SK-N-MC (cell line): ENCODE measurements around the gene TRIM67.
"Not testable (repeated sequence)": the region's sequence is repeated elsewhere in the genome, so short reads cannot be mapped to it uniquely, and the experiment has no call there.

Source experiments
- DNase-seq: peaks from one replicate; pipeline ENCODE4 v3.0.0-alpha.2; 2011; ENCODE audit warnings: low read depth, low spot score
- H3K27ac ChIP-seq: fragments of 200-600 bp; sonication (generic); 2 replicates; pipeline ENCODE4 v1.5.1; 2016; ENCODE audit warnings: mixed run types
- H3K36me3 ChIP-seq: fragments of 200-600 bp; sonication (generic); 2 replicates; pipeline ENCODE4 v1.6.1; 2017; ENCODE audit warnings: antibody characterized with exemption, low read length, mixed read lengths; ENCODE audit not compliant: insufficient read depth
- H3K4me3 ChIP-seq: fragments of 200-600 bp; sonication (generic); 2 replicates; pipeline ENCODE4 v1.5.1; 2016
- H3K9ac ChIP-seq: fragments of 200-600 bp; sonication (generic); 2 replicates; pipeline ENCODE4 v1.8.0; 2017; ENCODE audit warnings: mixed run types, mixed read lengths; ENCODE audit not compliant: insufficient read length
- H3K9me3 ChIP-seq: fragments of 200-600 bp; sonication (generic); 2 replicates; pipeline ENCODE4 v1.6.1; 2017; ENCODE audit warnings: low read depth, mild to moderate bottlenecking, antibody characterized with exemption, low read length, moderate library complexity, mixed read lengths
- EZH2 ChIP-seq: fragments of 200-600 bp; sonication (generic); IDR thresholded peaks from one replicate; pipeline ENCODE4 v1.6.1; 2017; ENCODE audit warnings: antibody characterized with exemption
- FOXP2 ChIP-seq: optimal IDR thresholded peaks from 2 replicates; pipeline ENCODE3; 2011; ENCODE audit warnings: mild to moderate bottlenecking, moderate library complexity; ENCODE audit not compliant: insufficient read depth; ENCODE audit errors: extremely low read length, control extremely low read depth
- POLR2AphosphoS5 ChIP-seq: IDR thresholded peaks from 2 replicates; pipeline ENCODE4 v1.6.1; 2012; ENCODE audit warnings: mild to moderate bottlenecking, low read depth, low read length, borderline replicate concordance

Gene TRIM67

GRCh38 chr1:231161667-231162296, at the start of gene TRIM67:
TRIM67 (plus strand) TSS chr1:231162058; CDS start chr1:231162970, 912 bp downstream.
- TF ChIP-seq POLR2AphosphoS5 = no peak
- no peak for TF ChIP-seq EZH2
- no peak for TF ChIP-seq FOXP2
- Histone ChIP-seq H3K27ac (no peak within 1 kb of the TSS), H3K9ac (no peak within 1 kb of the TSS), H3K9me3 (no peaks in the 10 kb centered on the region), H3K36me3 (no peaks in the 10 kb centered on the region), H3K4me3 (peak within 1 kb of the TSS; percentile 29; the same call in 1 of the 2 replicates)
- DNase-seq = no peak

- Histone ChIP-seq H3K36me3 (no peaks in the 10 kb centered on the region), H3K27ac (no peak overlapping the region), H3K9me3 (no peaks in the 10 kb centered on the region; the same call in 1 of the 2 replicates), H3K9ac (no peak overlapping the region), H3K4me3 (no peak overlapping the region)
- no peak for DNase-seq
- TF ChIP-seq FOXP2 (no peak), POLR2AphosphoS5 (no peak), EZH2 (no peak)
Measured at GRCh38 chr1:231116738-231117137, 45.1 kb upstream of the TRIM67 start.

- DNase-seq = no peak
- H3K36me3 ChIP-seq = no peaks in the 10 kb centered on the region
- no peak overlapping the region for H3K9ac ChIP-seq
- TF ChIP-seq EZH2 (no peak), POLR2AphosphoS5 (no peak), FOXP2 (no peak)
- no peaks in the 10 kb centered on the region for H3K9me3 ChIP-seq
- no peak overlapping the region for H3K4me3 ChIP-seq
- H3K27ac ChIP-seq = no peak overlapping the region
Measured at GRCh38 chr1:231118704-231119453, 43.0 kb upstream of the TRIM67 start.

- Histone ChIP-seq H3K27ac (no peak overlapping the region), H3K36me3 (no peaks in the 10 kb centered on the region), H3K9me3 (no peaks in the 10 kb centered on the region), H3K4me3 (no peak overlapping the region), H3K9ac (no peak overlapping the region)
- no peak for TF ChIP-seq EZH2
- no peak for TF ChIP-seq FOXP2
- TF ChIP-seq POLR2AphosphoS5 = no peak
- DNase-seq = no peak
Measured at GRCh38 chr1:231121533-231121932, 40.3 kb upstream of the TRIM67 start.

GRCh38 chr1:231122143-231122542, 39.7 kb upstream of the TRIM67 start:
- TF ChIP-seq FOXP2 = no peak
- TF ChIP-seq EZH2 = no peak
- no peak for TF ChIP-seq POLR2AphosphoS5
- Histone ChIP-seq H3K4me3 (no peak overlapping the region), H3K36me3 (no peaks in the 10 kb centered on the region), H3K27ac (no peak overlapping the region), H3K9me3 (no peaks in the 10 kb centered on the region), H3K9ac (no peak overlapping the region)
- peak; percentile 39 for DNase-seq

GRCh38 chr1:231124746-231125145, 37.1 kb upstream of the TRIM67 start:
- Histone ChIP-seq H3K36me3 (no peaks in the 10 kb centered on the region), H3K4me3 (no peak overlapping the region), H3K27ac (no peak overlapping the region), H3K9ac (no peak overlapping the region), H3K9me3 (no peaks in the 10 kb centered on the region)
- no peak for DNase-seq
- TF ChIP-seq EZH2 (no peak), FOXP2 (no peak), POLR2AphosphoS5 (no peak)

GRCh38 chr1:231125972-231126580, 35.8 kb upstream of the TRIM67 start:
- TF ChIP-seq FOXP2 (no peak), EZH2 (no peak), POLR2AphosphoS5 (no peak)
- no peak for DNase-seq

GRCh38 chr1:231127106-231127505, 34.8 kb upstream of the TRIM67 start:
- H3K9ac ChIP-seq, H3K9me3 ChIP-seq, DNase-seq: not testable (repeated sequence)

More at GRCh38 chr1:231125972-231126580, 35.8 kb upstream of the TRIM67 start:
- H3K9me3 ChIP-seq = no peaks in the 10 kb centered on the region
- no peak overlapping the region for H3K27ac ChIP-seq
- no peak overlapping the region for H3K9ac ChIP-seq
- H3K36me3 ChIP-seq = no peaks in the 10 kb centered on the region
- H3K4me3 ChIP-seq = no peak overlapping the region

GRCh38 chr1:231128471-231128870, 33.4 kb upstream of the TRIM67 start:
- H3K9me3 ChIP-seq, H3K9ac ChIP-seq, DNase-seq, H3K4me3 ChIP-seq, H3K27ac ChIP-seq, H3K36me3 ChIP-seq: not testable (repeated sequence)

More at GRCh38 chr1:231127106-231127505, 34.8 kb upstream of the TRIM67 start:
- H3K4me3 ChIP-seq, H3K27ac ChIP-seq, H3K36me3 ChIP-seq: not testable (repeated sequence)
